ENCODE results near the gene FIG4. TPM values are rescaled to one million over a fixed set of nuclear protein-coding genes. Genes with fewer than 3 reads are reported as not detected.
"Not testable (repeated sequence)": the region's sequence is repeated elsewhere in the genome, so short reads cannot be mapped to it uniquely, and the experiment has no call there.

The FIG4 gene
- total and polyA plus RNA-seq, 3 donors from 2014 or later, result 16.8 to 25.7 (median 19.7) TPM

GRCh38 chr6:109820706-109821350, 129.7 kb downstream of the FIG4 start:
- WGBS, 2 donors, result 85 to 87% methylated on average over 4 of the region's 4 CpGs
- Histone ChIP-seq H3K9me3 (no peaks in the 10 kb centered on the region), H3K27me3 (no peaks in the 10 kb centered on the region), H3K27ac (no peak overlapping the region), H3K36me3 (ENCODE audit: low read depth, missing control alignments) (no peaks in the 10 kb centered on the region), H3K4me1 (no peaks in the 10 kb centered on the region), H3K4me3 (no peak overlapping the region)
- no peak for DNase-seq
- intact Hi-C loops (cut with DNase I; ENCODE audit: low total_unique reads), result no loop called here
- TF ChIP-seq POLR2A (IDR thresholded peaks at IDR 0.05) (no peak), CTCF (IDR thresholded peaks at IDR 0.05) (no peak)

- intact Hi-C loops (cut with DNase I; ENCODE audit: low total_unique reads), result no loop called here
- DNase-seq, result no peak
- 91% methylated on average over 2 of the region's 2 CpGs for WGBS, 2 donors
Measured at GRCh38 chr6:109821428-109821827, 130.3 kb downstream of the FIG4 start.

GRCh38 chr6:109824105-109824504, 133.0 kb downstream of the FIG4 start:
- Histone ChIP-seq H3K9me3 (no peaks in the 10 kb centered on the region), H3K27me3 (no peaks in the 10 kb centered on the region), H3K4me3 (no peak overlapping the region), H3K4me1 (no peaks in the 10 kb centered on the region), H3K27ac (no peak overlapping the region), H3K36me3 (ENCODE audit: low read depth, missing control alignments) (no peaks in the 10 kb centered on the region)
- 86 to 90% methylated on average over 6 of the region's 6 CpGs for WGBS, 2 donors
- intact Hi-C loops (cut with DNase I; ENCODE audit: low total_unique reads), result no loop called here
- TF ChIP-seq CTCF (IDR thresholded peaks at IDR 0.05), result no peak
- TF ChIP-seq POLR2A (IDR thresholded peaks at IDR 0.05), result no peak
- no peak for DNase-seq

More at GRCh38 chr6:109821428-109821827, 130.3 kb downstream of the FIG4 start:
- Histone ChIP-seq H3K27me3 (no peaks in the 10 kb centered on the region), H3K4me1 (no peaks in the 10 kb centered on the region), H3K36me3 (ENCODE audit: low read depth, missing control alignments) (no peaks in the 10 kb centered on the region), H3K4me3 (no peak overlapping the region), H3K27ac (no peak overlapping the region), H3K9me3 (no peaks in the 10 kb centered on the region)
- TF ChIP-seq CTCF (IDR thresholded peaks at IDR 0.05) (no peak), POLR2A (IDR thresholded peaks at IDR 0.05) (no peak)

- intact Hi-C loops (cut with DNase I; ENCODE audit: low total_unique reads), result no loop called here
- no peak for DNase-seq
- H3K27me3 ChIP-seq, result no peaks in the 10 kb centered on the region
- no peak overlapping the region for H3K27ac ChIP-seq
- no peak overlapping the region for H3K4me3 ChIP-seq
- no peaks in the 10 kb centered on the region for H3K4me1 ChIP-seq
- H3K36me3 ChIP-seq (ENCODE audit: low read depth, missing control alignments), result no peaks in the 10 kb centered on the region
- WGBS, 2 donors, result 94 to 95% methylated on average over 2 of the region's 2 CpGs
- TF ChIP-seq CTCF (IDR thresholded peaks at IDR 0.05) (no peak), POLR2A (IDR thresholded peaks at IDR 0.05) (no peak)
- no peaks in the 10 kb centered on the region for H3K9me3 ChIP-seq
Measured at GRCh38 chr6:109826551-109826950, 135.5 kb downstream of the FIG4 start.

GRCh38 chr6:109831352-109831751, 140.3 kb downstream of the FIG4 start:
- intact Hi-C loops (cut with DNase I; ENCODE audit: low total_unique reads); H3K27ac ChIP-seq; H3K4me1 ChIP-seq; H3K36me3 ChIP-seq (ENCODE audit: low read depth, missing control alignments); H3K9me3 ChIP-seq; H3K27me3 ChIP-seq; H3K4me3 ChIP-seq; DNase-seq: not testable (repeated sequence)
